ENCODE measurements around the gene OR6V1. TPM values are rescaled to one million over a fixed set of nuclear protein-coding genes. Genes with fewer than 3 reads are reported as not detected.

The OR6V1 gene
- total RNA-seq, 1 donor from 2014 or later: not detected

DNA sequence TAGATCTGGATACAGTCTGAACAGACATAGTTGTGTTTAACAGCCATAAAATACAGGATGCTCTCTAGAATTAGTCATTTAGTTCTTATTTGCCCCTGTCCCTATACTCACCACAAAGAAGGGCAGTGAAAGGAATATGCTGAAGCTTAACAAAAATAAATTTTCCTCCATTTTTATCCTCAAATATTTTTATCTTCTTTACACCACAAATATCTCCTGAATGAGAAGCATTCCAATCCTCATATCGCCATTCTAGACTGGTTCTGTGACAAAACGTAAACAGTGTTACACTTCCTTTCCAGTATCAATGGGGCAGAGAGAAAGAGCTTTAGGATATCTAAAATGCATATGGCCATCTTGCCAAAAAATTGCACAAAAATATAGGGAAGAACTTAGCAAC is 26.8 kb upstream of the OR6V1 start:
- H3K27me3 Mint-ChIP-seq (ENCODE audit: unreplicated experiment): no peaks in the 10 kb centered on the region
- H3K36me3 Mint-ChIP-seq (ENCODE audit: unreplicated experiment): no peaks in the 10 kb centered on the region
- TF ChIP-seq CTCF (IDR thresholded peaks at IDR 0.05; ENCODE audit: partially characterized antibody, unreplicated experiment): no peak
- H3K4me1 Mint-ChIP-seq (ENCODE audit: low read depth, unreplicated experiment): no peaks in the 10 kb centered on the region
- no peaks in the 10 kb centered on the region for H3K9me3 Mint-ChIP-seq (ENCODE audit: unreplicated experiment)
- H3K27ac Mint-ChIP-seq (ENCODE audit: unreplicated experiment): no peak overlapping the region
- DNase-seq: no peak
- H3K4me3 Mint-ChIP-seq (ENCODE audit: unreplicated experiment): no peak overlapping the region

DNA sequence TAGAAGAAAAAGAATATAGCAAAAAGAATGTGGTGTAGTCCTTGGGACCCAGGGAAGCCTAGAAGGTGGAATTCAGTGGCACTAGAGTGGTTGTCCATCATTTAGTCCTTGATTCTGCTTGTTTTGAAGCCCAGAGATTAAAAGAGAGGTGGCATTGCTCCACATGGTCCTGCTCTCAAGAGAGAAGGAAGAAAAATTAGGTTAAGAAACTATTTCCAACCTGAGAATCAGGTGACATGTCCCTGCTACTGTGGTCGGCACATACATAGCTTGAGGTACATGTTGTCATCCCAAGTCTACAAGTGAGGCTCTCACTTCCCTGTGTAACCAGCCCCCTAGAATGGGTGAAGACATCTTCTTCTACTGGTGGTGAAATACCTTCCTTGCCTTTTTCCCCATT is 25.1 kb upstream of the OR6V1 start, which contains the start of gene OR9A2:
Gene OR9A2 (minus strand): TSS at position 101 of the 400 bp plus-strand sequence. CDS start 0 bp downstream, at position 101.
- H3K9me3 Mint-ChIP-seq (ENCODE audit: unreplicated experiment): no peaks in the 10 kb centered on the region
- H3K4me3 Mint-ChIP-seq (ENCODE audit: unreplicated experiment): no peak within 1 kb of the TSS
- no peak for TF ChIP-seq CTCF (IDR thresholded peaks at IDR 0.05; ENCODE audit: partially characterized antibody, unreplicated experiment)
- no peaks in the 10 kb centered on the region for H3K4me1 Mint-ChIP-seq (ENCODE audit: low read depth, unreplicated experiment)
- no peaks in the 10 kb centered on the region for H3K36me3 Mint-ChIP-seq (ENCODE audit: unreplicated experiment)
- H3K27me3 Mint-ChIP-seq (ENCODE audit: unreplicated experiment): no peaks in the 10 kb centered on the region
- no peak within 1 kb of the TSS for H3K27ac Mint-ChIP-seq (ENCODE audit: unreplicated experiment)
- no peak for DNase-seq

DNA sequence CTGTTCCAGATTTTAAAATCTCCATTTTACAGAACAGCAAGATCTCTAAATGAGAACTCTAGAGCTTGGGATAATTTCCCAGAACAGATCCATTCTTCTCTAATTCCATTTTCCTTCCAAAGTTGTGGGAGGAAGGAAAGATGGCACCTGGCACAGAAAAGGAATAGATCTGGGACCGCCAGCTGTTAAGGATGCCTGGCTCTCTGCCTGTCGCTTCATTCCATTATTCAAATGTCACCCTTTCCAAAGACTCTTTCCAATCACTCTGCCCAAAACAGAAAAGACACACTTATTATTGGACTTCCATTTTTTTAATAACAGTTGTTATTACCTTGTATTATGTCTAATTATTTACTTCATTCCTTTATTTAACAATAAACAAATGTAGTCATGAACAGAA is 24.5 kb upstream of the OR6V1 start:
- DNase-seq: no peak
- H3K27me3 Mint-ChIP-seq (ENCODE audit: unreplicated experiment): no peaks in the 10 kb centered on the region
- no peak overlapping the region for H3K27ac Mint-ChIP-seq (ENCODE audit: unreplicated experiment)
- H3K4me1 Mint-ChIP-seq (ENCODE audit: low read depth, unreplicated experiment): no peaks in the 10 kb centered on the region
- no peak for TF ChIP-seq CTCF (IDR thresholded peaks at IDR 0.05; ENCODE audit: partially characterized antibody, unreplicated experiment)
- H3K36me3 Mint-ChIP-seq (ENCODE audit: unreplicated experiment): no peaks in the 10 kb centered on the region
- no peak overlapping the region for H3K4me3 Mint-ChIP-seq (ENCODE audit: unreplicated experiment)
- H3K9me3 Mint-ChIP-seq (ENCODE audit: unreplicated experiment): no peaks in the 10 kb centered on the region

DNA sequence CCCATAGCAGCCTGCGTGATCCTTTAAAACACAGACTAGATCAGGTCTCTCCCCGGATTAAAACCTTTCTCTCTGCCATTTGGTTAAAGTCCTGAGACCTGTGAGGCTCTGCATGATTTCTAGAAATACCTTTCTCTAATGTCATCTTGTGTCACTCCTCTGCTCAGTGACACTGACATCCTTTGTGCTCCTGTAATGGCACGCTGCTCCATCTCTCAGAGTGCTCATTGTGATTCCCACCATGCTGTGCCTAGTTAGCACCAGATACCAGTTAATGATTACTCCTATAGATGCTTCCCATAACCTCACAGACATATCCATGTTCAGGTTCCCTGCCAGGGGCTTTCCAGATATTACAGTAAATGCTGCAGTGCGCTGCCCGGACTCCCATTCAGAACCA is 13.5 kb upstream of the OR6V1 start:
- Mint-ChIP-seq H3K27me3 (ENCODE audit: unreplicated experiment) (no peaks in the 10 kb centered on the region), H3K27ac (ENCODE audit: unreplicated experiment) (no peak overlapping the region), H3K36me3 (ENCODE audit: unreplicated experiment) (no peaks in the 10 kb centered on the region), H3K4me3 (ENCODE audit: unreplicated experiment) (no peak overlapping the region), H3K4me1 (ENCODE audit: low read depth, unreplicated experiment) (peaks cover 9% of the 10 kb centered on the region), H3K9me3 (ENCODE audit: unreplicated experiment) (peaks cover 5% of the 10 kb centered on the region)
- no peak for TF ChIP-seq CTCF (IDR thresholded peaks at IDR 0.05; ENCODE audit: partially characterized antibody, unreplicated experiment)
- no peak for DNase-seq

GRCh38 chr7:143040209-143040715 is 11.9 kb upstream of the OR6V1 start:
- no peak for TF ChIP-seq CTCF (IDR thresholded peaks at IDR 0.05; ENCODE audit: partially characterized antibody, unreplicated experiment)
- Mint-ChIP-seq H3K27ac (ENCODE audit: unreplicated experiment) (no peak overlapping the region), H3K4me1 (ENCODE audit: low read depth, unreplicated experiment) (peaks cover 9% of the 10 kb centered on the region), H3K9me3 (ENCODE audit: unreplicated experiment) (peaks cover 4% of the 10 kb centered on the region), H3K36me3 (ENCODE audit: unreplicated experiment) (no peaks in the 10 kb centered on the region), H3K27me3 (ENCODE audit: unreplicated experiment) (no peaks in the 10 kb centered on the region), H3K4me3 (ENCODE audit: unreplicated experiment) (no peak overlapping the region)
- DNase-seq: no peak
